IMR-90 (cell line): ENCODE data around the gene OSBP2. TPM values are rescaled to one million over a fixed set of nuclear protein-coding genes. Genes with fewer than 3 reads are reported as not detected.

Experiments used
- ATAC-seq: fragments of 200-7000 bp; cut with Tn5 transposase; 2 replicates; pipeline ENCODE4 v1.9.1; 2020; ENCODE audit warnings: low read depth, mild to moderate bottlenecking, moderate library complexity
- BruUV-seq: library from RNA; stranded (reverse); fragments of 400-500 nt; replicated peaks from 2 replicates; lab custom pipeline; 2021; lab: Mats Ljungman, UMichigan
- CTCF ChIA-PET: fragments of 300-600 bp; formaldehyde crosslinking; extraction: SDS; loops from one replicate; lab custom pipeline; 2021; ENCODE audit warnings: antibody characterized with exemption; lab: Yijun Ruan, JAX
- POLR2A ChIA-PET: fragments of 300-600 bp; sonication (Branson Sonifier 250); formaldehyde crosslinking; loops from one replicate; lab custom pipeline; 2022; ENCODE audit warnings: antibody characterized with exemption; ENCODE audit not compliant: unreplicated experiment; lab: Charles Lee
- DNase-seq: peaks from one replicate; pipeline ENCODE4 v3.0.0; 2013
- H2AFZ ChIP-seq: replicated peaks from 2 replicates; pipeline ENCODE3; 2013; ENCODE audit warnings: low read length, mild to moderate bottlenecking; ENCODE audit not compliant: poor library complexity
- H2AK5ac ChIP-seq: 2 replicates; pipeline ENCODE4 v1.6.1; 2013; ENCODE audit warnings: low read depth, low read length, inconsistent platforms
- H2AK9ac ChIP-seq: replicated peaks from 2 replicates; pipeline ENCODE3; 2013; ENCODE audit warnings: mild to moderate bottlenecking, low read depth, low read length, moderate library complexity; ENCODE audit not compliant: poor library complexity
- H2BK120ac ChIP-seq: 2 replicates; pipeline ENCODE4 v1.6.1; 2013; ENCODE audit warnings: low read depth, low read length, inconsistent platforms
- H2BK15ac ChIP-seq: 3 replicates; pipeline ENCODE4 v1.6.1; 2013; ENCODE audit warnings: low read depth, low read length, inconsistent platforms
- H2BK20ac ChIP-seq: 2 replicates; pipeline ENCODE4 v1.6.1; 2013; ENCODE audit warnings: low read depth, mild to moderate bottlenecking, inconsistent platforms, low read length, moderate library complexity
- H2BK5ac ChIP-seq: 2 replicates; pipeline ENCODE4 v1.6.1; 2013; ENCODE audit warnings: mild to moderate bottlenecking, low read depth, low read length, inconsistent platforms; ENCODE audit not compliant: poor library complexity, severe bottlenecking
- H3K14ac ChIP-seq: replicated peaks from 2 replicates; pipeline ENCODE4 v1.6.1; 2013; ENCODE audit warnings: low read depth, low read length, inconsistent platforms
- H3K18ac ChIP-seq: 2 replicates; pipeline ENCODE4 v1.6.1; 2013; ENCODE audit warnings: low read depth, low read length, control low read depth
- H3K23ac ChIP-seq: 2 replicates; pipeline ENCODE4 v1.6.1; 2013; ENCODE audit warnings: low read depth, low read length, inconsistent platforms
- H3K27ac ChIP-seq: 2 replicates; pipeline ENCODE4 v1.5.1; 2013; ENCODE audit warnings: mild to moderate bottlenecking, control low read depth, low read length; ENCODE audit not compliant: insufficient read depth
- H3K27me3 ChIP-seq: 2 replicates; pipeline ENCODE4 v1.6.1; 2013; ENCODE audit warnings: low read length; ENCODE audit not compliant: control insufficient read depth, insufficient read depth
- H3K36me3 ChIP-seq: 2 replicates; pipeline ENCODE4 v1.6.1; 2013; ENCODE audit warnings: low read length, mixed read lengths; ENCODE audit not compliant: control insufficient read depth, insufficient read depth
- H3K4ac ChIP-seq: 2 replicates; pipeline ENCODE4 v1.6.1; 2013; ENCODE audit warnings: low read depth, low read length, inconsistent platforms
- H3K4me1 ChIP-seq: 2 replicates; pipeline ENCODE4 v1.6.1; 2013; ENCODE audit warnings: low read length, mixed read lengths; ENCODE audit not compliant: control insufficient read depth, insufficient read depth
- H3K4me2 ChIP-seq: 2 replicates; pipeline ENCODE4 v1.6.1; 2013; ENCODE audit warnings: low read depth, mild to moderate bottlenecking, control low read depth, low read length, moderate library complexity
- H3K4me3 ChIP-seq: 2 replicates; pipeline ENCODE4 v1.5.1; 2013; ENCODE audit warnings: low read depth, mild to moderate bottlenecking, control low read depth, low read length, moderate library complexity; ENCODE audit not compliant: insufficient read depth
- H3K56ac ChIP-seq: 2 replicates; pipeline ENCODE4 v1.6.1; 2013; ENCODE audit warnings: low read length, inconsistent platforms; ENCODE audit not compliant: insufficient read depth; ENCODE audit errors: extremely low read depth
- H3K79me1 ChIP-seq, 2 experiments: 2 replicates each; pipeline ENCODE4 v1.6.1; 2013; ENCODE audit warnings: low read length in 2 of 2, inconsistent platforms in 1 of 2, low read depth in 1 of 2
- H3K9ac ChIP-seq: 2 replicates; pipeline ENCODE4 v1.6.1; 2013; ENCODE audit warnings: low read depth, low read length, control low read depth
- H3K9me1 ChIP-seq: 2 replicates; pipeline ENCODE4 v1.6.1; 2013; ENCODE audit warnings: low read length, inconsistent platforms; ENCODE audit not compliant: insufficient read depth
- H3K9me3 ChIP-seq: 2 replicates; pipeline ENCODE4 v1.6.1; 2013; ENCODE audit warnings: low read length; ENCODE audit not compliant: control insufficient read depth, insufficient read depth
- H4K20me1 ChIP-seq: 2 replicates; pipeline ENCODE4 v1.6.1; 2013; ENCODE audit warnings: low read length, inconsistent platforms; ENCODE audit not compliant: insufficient read depth
- H4K5ac ChIP-seq: 2 replicates; pipeline ENCODE4 v1.6.1; 2013; ENCODE audit warnings: mild to moderate bottlenecking, low read depth, low read length, control low read depth
- H4K8ac ChIP-seq, 2 experiments: 2 replicates each; pipeline ENCODE4 v1.6.1; 2013; ENCODE audit warnings: low read depth in 2 of 2, low read length in 2 of 2, control low read depth in 1 of 2, inconsistent platforms in 1 of 2
- H4K91ac ChIP-seq: 2 replicates; pipeline ENCODE4 v1.6.1; 2013; ENCODE audit warnings: low read depth, low read length, inconsistent platforms; ENCODE audit not compliant: insufficient read depth
- BHLHE40 ChIP-seq: fragments of 150-350 bp; IDR thresholded peaks from 2 replicates; pipeline ENCODE4 v1.6.1; 2016; ENCODE audit warnings: mild to moderate bottlenecking, low read depth, low read length
- CTCF ChIP-seq: conservative IDR thresholded peaks from 2 replicates; pipeline ENCODE4 v1.5.1; 2012; ENCODE audit warnings: mild to moderate bottlenecking, low read depth, low read length, improper control_type of control experiment
- FOS ChIP-seq: fragments of 150-350 bp; IDR thresholded peaks from 2 replicates; pipeline ENCODE4 v1.6.1; 2016; ENCODE audit warnings: low read depth, low read length
- MAZ ChIP-seq: IDR thresholded peaks from 2 replicates; pipeline ENCODE4 v1.6.1; 2012; ENCODE audit warnings: low read depth, mild to moderate bottlenecking, low read length, improper control_type of control experiment, moderate library complexity, borderline replicate concordance
- NFE2L2 ChIP-seq: fragments of 150-350 bp; IDR thresholded peaks from 2 replicates; pipeline ENCODE4 v1.6.1; 2016; ENCODE audit warnings: low read depth, mild to moderate bottlenecking, low read length
- RFX5 ChIP-seq: IDR thresholded peaks from 2 replicates; pipeline ENCODE4 v1.8.0; 2012; ENCODE audit warnings: low read depth, mild to moderate bottlenecking, low read length, moderate library complexity
- SMC3 ChIP-seq: fragments of 150-350 bp; IDR thresholded peaks from 2 replicates; pipeline ENCODE4 v1.6.1; 2016; ENCODE audit warnings: low read depth, mild to moderate bottlenecking, antibody characterized with exemption, low read length, moderate library complexity
- WGBS, 2 experiments: methylation state at CpG; one replicate each; pipeline versions ENCODE4 v1.1.5 to v1.1.7; 2013; ENCODE audit warnings: missing lambda C conversion rate in 2 of 2; ENCODE audit not compliant: insufficient read length in 1 of 2; ENCODE audit errors: extremely low coverage in 2 of 2; 5-methylcytosine and 5-hydroxymethylcytosine counted together
- dilution Hi-C: fragments of 300-500 bp; cut with HindIII; formaldehyde crosslinking; loops from one replicate; pipeline ENCODE4 v1.14.3; 2018; ENCODE audit warnings: low sequenced_read_pairs; ENCODE audit not compliant: unreplicated experiment
- in situ Hi-C: fragments of 300-500 bp; cut with MboI; formaldehyde crosslinking; loops from 3 replicates; pipeline ENCODE4 v1.14.3; 2019; ENCODE audit warnings: low sequenced_read_pairs, inconsistent platforms, mixed read lengths
- intact Hi-C: fragments of 100-400 bp; cut with micrococcal nuclease; formaldehyde crosslinking; loops from 2 replicates; pipeline ENCODE4 v1.10.0; 2022
- polyA plus RNA-seq, 3 experiments: library from polyadenylated mRNA; depleted of rRNA; stranded (reverse); fragments of >200 nt; gene quantifications; 2 replicates each; pipeline ENCODE4 v1.2.3, GENCODE V29; 2012; ENCODE audit warnings: low replicate concordance in 1 of 3
- total RNA-seq: library from RNA; depleted of rRNA; stranded (reverse); fragments of >200 nt; gene quantifications from 2 replicates; pipeline ENCODE4 v1.2.3, GENCODE V29; 2012

Gene OSBP2
- total and polyA plus RNA-seq, 2 of the 4 experiments (the other 2 are of a cell fraction), result 1.8 to 2.2 TPM

GRCh38 chr22:30827646-30828045 is 133.0 kb downstream of the OSBP2 start:
- dilution Hi-C loops (no loop called here), intact Hi-C loops (no loop called here), in situ Hi-C loops (no loop called here)
- Histone ChIP-seq H3K14ac (no peak overlapping the region), H3K4ac (no peak overlapping the region), H2BK120ac (no peak overlapping the region), H3K18ac (no peak overlapping the region), H3K27ac (no peak overlapping the region), H4K5ac (no peak overlapping the region), H4K20me1 (peaks cover 3% of the 10 kb centered on the region; the same call in 1 of the 2 replicates), H3K9me3 (no peaks in the 10 kb centered on the region), H2BK15ac (no peak overlapping the region), H3K4me1 (peaks cover 10% of the 10 kb centered on the region), H3K4me3 (no peak overlapping the region), H3K27me3 (peaks cover 21% of the 10 kb centered on the region), H4K8ac (no peak overlapping the region), H3K36me3 (no peaks in the 10 kb centered on the region), H4K91ac (no peak overlapping the region), H2AK9ac (no peak overlapping the region), H3K79me1 (no peaks in the 10 kb centered on the region), H3K4me2 (no peak overlapping the region), H2AK5ac (no peak overlapping the region), H2AFZ (no peak overlapping the region), H3K9ac (no peak overlapping the region), H3K56ac (no peak overlapping the region), H2BK20ac (no peak overlapping the region), H2BK5ac (no peak overlapping the region), H3K23ac (no peak overlapping the region), H3K9me1 (peaks cover 9% of the 10 kb centered on the region)
- ChIA-PET CTCF (no interaction called here), POLR2A (no interaction called here)
- WGBS, 2 experiments, result 96% methylated on average over 3 of the region's 6 CpGs; no CpG with 5 or more reads in 1 of the 2 experiments
- no peak for DNase-seq
- TF ChIP-seq FOS (no peak), NFE2L2 (no peak), RFX5 (no peak), SMC3 (no peak), BHLHE40 (no peak), MAZ (no peak), CTCF (no peak)
- no TSS peak for BruUV-seq
- no peak for ATAC-seq
